ENCODE data around the gene ASCL2. TPM values are rescaled to one million over a fixed set of nuclear protein-coding genes. Genes with fewer than 3 reads are reported as not detected.

The ASCL2 gene
- total RNA-seq, 1 experiment from 2014 or later: 0.35 TPM

GRCh38 chr11:2293531-2293971, 23.2 kb upstream of the ASCL2 start:
- Histone ChIP-seq H3K23me2 (ENCODE audit: insufficient read length, low read depth, low read length, poor library complexity, severe bottlenecking) (no peaks in the 10 kb centered on the region), H3K9me3 (ENCODE audit: control insufficient read depth, low read depth, low read length) (no peaks in the 10 kb centered on the region), H3T11ph (ENCODE audit: low read length) (no peak overlapping the region), H4K91ac (ENCODE audit: insufficient read length, low read depth, low read length) (no peak overlapping the region), H2BK12ac (ENCODE audit: insufficient read length, low read depth, low read length) (no peak overlapping the region), H4K20me1 (ENCODE audit: control insufficient read depth, insufficient read depth, insufficient read length) (no peaks in the 10 kb centered on the region), H3K18ac (ENCODE audit: insufficient read length, low read depth, low read length) (no peak overlapping the region), H3K27ac (ENCODE audit: insufficient read length, low read depth, low read length) (no peak overlapping the region), H3K4ac (ENCODE audit: low read depth, low read length) (no peak overlapping the region), H3K79me2 (ENCODE audit: insufficient read depth, low read length) (no peaks in the 10 kb centered on the region), H2BK5ac (ENCODE audit: insufficient read length, low read length) (no peak overlapping the region), H2BK15ac (ENCODE audit: low read depth, low read length) (no peak overlapping the region), H3K4me2 (ENCODE audit: insufficient read depth, insufficient read length, low read length) (no peak overlapping the region), H3K9ac (ENCODE audit: extremely low read depth, insufficient read length, low read length) (no peak overlapping the region), H2BK20ac (ENCODE audit: low read depth, low read length, poor library complexity, severe bottlenecking) (no peak overlapping the region), H2BK120ac (ENCODE audit: low read depth, low read length, poor library complexity, severe bottlenecking) (no peak overlapping the region), H4K5ac (ENCODE audit: insufficient read length, low read depth, low read length) (no peak overlapping the region), H3K56ac (ENCODE audit: insufficient read length, low read depth, low read length) (no peak overlapping the region), H3K4me1 (ENCODE audit: insufficient read depth, low read length) (no peaks in the 10 kb centered on the region), H3K14ac (ENCODE audit: insufficient read depth, low read length) (no peak overlapping the region), H3K23ac (ENCODE audit: insufficient read length, low read depth, low read length) (no peak overlapping the region), H3K27me3 (ENCODE audit: insufficient read depth, low read length) (no peaks in the 10 kb centered on the region; the same call in 1 of the 2 replicates), H3K79me1 (ENCODE audit: insufficient read depth, low read depth, low read length, poor library complexity, severe bottlenecking) (no peaks in the 10 kb centered on the region), H2AK5ac (ENCODE audit: insufficient read length, low read length) (no peak overlapping the region), H4K8ac (replicated peaks; ENCODE audit: insufficient read length, low read depth, low read length) (no peak overlapping the region), H2AFZ (ENCODE audit: low read length) (no peak overlapping the region)
- Mint-ChIP-seq H3K4me3 (no peak overlapping the region), H3K36me3 (ENCODE audit: insufficient read depth in 1 of 3, low read depth in 3 of 3) (no peaks in the 10 kb centered on the region), H3K27ac (no peak overlapping the region), H3K4me1 (peaks cover 0 to 10% of the 10 kb centered on the region in 2 experiments; a peak in 3 of 4 replicates), H3K27me3 (ENCODE audit: low read depth) (peaks cover 69% of the 10 kb centered on the region), H3K9me3 (no peaks in the 10 kb centered on the region; a peak in 2 of 5 replicates)
- no CpG with 5 or more reads among the region's 20 CpGs for WGBS (ENCODE audit: extremely low coverage, insufficient read length, low lambda C conversion rate)
- DNase-seq: no peak
- TF ChIP-seq CTCF (conservative IDR thresholded peaks at IDR 0.05): no peak

Data from H9 (cell line).